GM20431 (cell line): ENCODE results near the gene NCEH1.

Experiments used
- in situ Hi-C: fragments of 300-500 bp; cut with MseI, MboI; formaldehyde crosslinking; loops from one replicate; pipeline ENCODE4 v1.15.0; 2020; ENCODE audit warnings: low sequenced_read_pairs; ENCODE audit not compliant: unreplicated experiment

The NCEH1 gene

GRCh38 chr3:172622156-172622555 lies 88.7 kb downstream of the NCEH1 start:
- in situ Hi-C loops: loop anchor here (25.0 kb wide), 1 partner anchor 135 kb away; no protein-coding TSS in a partner anchor

- in situ Hi-C loops: loop anchor here (25.0 kb wide), 1 partner anchor 131 kb away; no protein-coding TSS in a partner anchor
Observed at GRCh38 chr3:172617976-172618375, 92.9 kb downstream of the NCEH1 start.

GRCh38 chr3:172617013-172617706 lies 93.7 kb downstream of the NCEH1 start:
- in situ Hi-C loops: loop anchor here (25.0 kb wide), 1 partner anchor 130 kb away; no protein-coding TSS in a partner anchor

- in situ Hi-C loops: loop anchor here (25.0 kb wide), 1 partner anchor 129 kb away; no protein-coding TSS in a partner anchor
Observed at GRCh38 chr3:172616031-172616461, 94.8 kb downstream of the NCEH1 start.

GRCh38 chr3:172615296-172615695 lies 95.6 kb downstream of the NCEH1 start:
- in situ Hi-C loops: loop anchor here (25.0 kb wide), 1 partner anchor 128 kb away; no protein-coding TSS in a partner anchor

GRCh38 chr3:172614340-172615274 lies 96.3 kb downstream of the NCEH1 start:
- in situ Hi-C loops: loop anchor here (25.0 kb wide), 1 partner anchor 127 kb away; no protein-coding TSS in a partner anchor

GRCh38 chr3:172613845-172614244 lies 97.0 kb downstream of the NCEH1 start:
- in situ Hi-C loops: loop anchor here (25.0 kb wide), 1 partner anchor 127 kb away; no protein-coding TSS in a partner anchor

- in situ Hi-C loops: loop anchor here (25.0 kb wide), 1 partner anchor 126 kb away; no protein-coding TSS in a partner anchor
Observed at GRCh38 chr3:172612871-172613678, 97.8 kb downstream of the NCEH1 start.

GRCh38 chr3:172609750-172610149 lies 101.1 kb downstream of the NCEH1 start:
- in situ Hi-C loops: loop anchor here (25.0 kb wide), 1 partner anchor 122 kb away; no protein-coding TSS in a partner anchor

- in situ Hi-C loops: loop anchor here (25.0 kb wide), 1 partner anchor 121 kb away; no protein-coding TSS in a partner anchor
Observed at GRCh38 chr3:172608575-172608974, 102.3 kb downstream of the NCEH1 start.

GRCh38 chr3:172607305-172608121 lies 103.4 kb downstream of the NCEH1 start:
- in situ Hi-C loops: loop anchor here (25.0 kb wide), 1 partner anchor 120 kb away; no protein-coding TSS in a partner anchor

GRCh38 chr3:172606021-172606420 lies 104.8 kb downstream of the NCEH1 start:
- in situ Hi-C loops: loop anchor here (25.0 kb wide), 1 partner anchor 119 kb away; no protein-coding TSS in a partner anchor

GRCh38 chr3:172604895-172605646 lies 105.8 kb downstream of the NCEH1 start:
- in situ Hi-C loops: loop anchor here (25.0 kb wide), 1 partner anchor 118 kb away; no protein-coding TSS in a partner anchor

- in situ Hi-C loops: loop anchor here (25.0 kb wide), 1 partner anchor 114 kb away; no protein-coding TSS in a partner anchor
Observed at GRCh38 chr3:172601066-172601832, 109.6 kb downstream of the NCEH1 start.

- in situ Hi-C loops: loop anchor here (25.0 kb wide), 1 partner anchor 113 kb away; no protein-coding TSS in a partner anchor
Observed at GRCh38 chr3:172600644-172601065, 110.2 kb downstream of the NCEH1 start.

- in situ Hi-C loops: no loop called here
Observed at GRCh38 chr3:172598904-172599303, 112.0 kb downstream of the NCEH1 start.

GRCh38 chr3:172596394-172596706 lies 114.5 kb downstream of the NCEH1 start:
- in situ Hi-C loops: no loop called here
